ENCODE results near the gene LRRC15. TPM values are rescaled to one million over a fixed set of nuclear protein-coding genes. Genes with fewer than 3 reads are reported as not detected.

Gene LRRC15
- under 1 TPM; 0.01 to 0.45 (median 0.40) TPM for polyA plus RNA-seq

DNA sequence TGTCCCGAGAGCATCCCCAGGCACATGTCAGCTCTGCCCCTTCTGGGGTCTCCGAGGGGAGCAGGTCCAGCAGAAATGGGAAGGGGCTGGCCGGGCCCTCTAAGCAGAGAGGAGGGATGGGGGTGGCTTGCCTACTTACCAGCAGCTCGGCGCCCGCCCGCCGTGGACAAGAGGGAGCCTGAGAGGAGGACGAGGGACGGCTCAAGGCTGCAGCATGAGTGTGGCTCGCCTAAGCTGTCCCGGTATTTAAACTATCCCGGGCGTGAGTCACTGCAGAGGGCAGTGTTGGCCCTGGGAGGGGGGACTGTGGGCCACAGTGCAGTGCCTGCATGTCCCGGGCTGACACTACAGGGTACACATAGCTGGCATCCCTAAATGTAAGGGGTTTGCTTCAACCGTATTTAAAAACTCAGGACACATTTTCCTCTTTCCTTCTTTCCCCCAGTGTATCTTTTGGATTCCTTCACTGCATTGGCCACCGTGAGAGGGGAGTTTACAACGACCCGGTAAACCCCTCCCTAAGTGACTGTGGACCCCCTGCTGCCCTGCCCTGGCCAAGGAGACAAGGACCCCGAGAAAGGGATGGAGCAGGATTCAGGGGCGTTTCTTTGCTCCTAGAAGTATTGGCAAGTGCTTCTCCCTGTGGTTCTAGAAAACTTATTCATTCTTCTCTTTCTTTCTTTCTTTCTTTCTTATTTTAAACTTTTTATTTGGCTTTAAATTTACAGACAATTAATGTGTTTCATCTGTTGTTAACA lies at the start of gene LRRC15:
Gene LRRC15 (minus strand): TSS at position 222 of the 758 bp plus-strand sequence. CDS start 8,700 bp downstream, outside the sequence.
- H3K27ac ChIP-seq (ENCODE audit: low read depth, low read length), result no peak within 1 kb of the TSS
- 12 to 23% (median 15%) methylated on average over 21 of the region's 21 CpGs for WGBS, 3 donors

DNA sequence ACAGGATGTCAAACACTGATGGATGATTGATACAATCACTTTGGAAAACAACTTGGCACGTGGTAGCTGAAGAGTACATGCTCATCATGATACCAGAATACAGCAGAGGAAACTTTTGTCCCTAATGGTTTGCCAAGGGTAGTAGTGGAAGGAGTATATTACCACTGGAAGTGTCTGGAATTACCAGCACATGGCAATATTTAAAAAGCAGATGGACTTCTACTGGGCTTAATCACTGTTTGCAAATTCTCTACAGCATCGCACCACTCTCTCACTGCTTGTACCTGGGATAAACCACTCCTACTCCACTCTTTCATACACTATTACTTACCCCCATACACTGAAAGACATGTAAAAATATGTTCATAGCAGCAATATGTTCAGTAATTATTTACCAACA lies 49.1 kb upstream of the LRRC15 start:
- WGBS, 3 donors, result 89 to 95% (median 92%) methylated on average over 2 of the region's 2 CpGs

DNA sequence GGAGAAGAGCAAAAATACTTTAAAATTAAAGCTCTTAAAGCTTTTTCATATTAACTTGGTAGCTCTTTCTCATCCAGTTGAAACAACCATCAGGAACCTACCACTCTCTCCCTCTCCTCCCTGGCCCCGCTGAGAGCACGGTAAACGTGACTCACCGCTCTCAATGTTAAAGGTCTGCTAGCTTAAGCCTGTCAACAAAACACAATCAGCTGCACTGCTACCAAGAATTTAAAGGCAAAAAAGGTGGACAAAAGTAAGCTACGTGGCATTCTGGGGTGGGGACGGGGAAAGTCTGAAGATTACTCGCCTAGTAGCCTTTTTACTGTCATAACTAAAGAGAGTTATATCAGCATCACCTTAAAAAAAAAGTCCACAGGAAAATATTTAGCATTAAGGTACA lies 37.9 kb upstream of the LRRC15 start:
- no peak overlapping the region for H3K27ac ChIP-seq (ENCODE audit: low read depth, low read length)
- WGBS, 3 donors, result 87 to 93% (median 93%) methylated on average over 7 of the region's 7 CpGs

More for the DNA sequence above, 49.1 kb upstream of the LRRC15 start:
- H3K27ac ChIP-seq (ENCODE audit: low read depth, low read length), result no peak overlapping the region

DNA sequence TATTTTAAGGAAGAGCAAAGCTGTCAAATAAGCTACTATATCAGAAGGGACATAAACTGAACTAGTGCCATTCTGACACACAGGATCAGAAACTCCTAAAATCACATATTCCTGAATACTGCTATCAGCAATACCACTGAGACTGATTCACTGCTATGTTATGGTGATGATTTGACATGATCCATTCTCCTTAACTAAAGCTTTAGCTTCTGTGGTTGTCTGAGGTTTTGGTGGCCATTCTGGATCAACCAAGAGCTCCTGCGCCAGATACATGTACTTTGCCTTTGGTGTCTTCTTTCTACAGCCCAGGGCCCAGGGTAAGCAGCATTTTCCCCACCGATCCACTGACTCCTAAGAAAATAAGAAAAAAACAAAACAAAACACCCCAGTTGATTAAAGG lies 36.2 kb upstream of the LRRC15 start:
- WGBS, 3 donors, result 96 to 99% (median 97%) methylated on average over 2 of the region's 2 CpGs
- no peak overlapping the region for H3K27ac ChIP-seq (ENCODE audit: low read depth, low read length)

DNA sequence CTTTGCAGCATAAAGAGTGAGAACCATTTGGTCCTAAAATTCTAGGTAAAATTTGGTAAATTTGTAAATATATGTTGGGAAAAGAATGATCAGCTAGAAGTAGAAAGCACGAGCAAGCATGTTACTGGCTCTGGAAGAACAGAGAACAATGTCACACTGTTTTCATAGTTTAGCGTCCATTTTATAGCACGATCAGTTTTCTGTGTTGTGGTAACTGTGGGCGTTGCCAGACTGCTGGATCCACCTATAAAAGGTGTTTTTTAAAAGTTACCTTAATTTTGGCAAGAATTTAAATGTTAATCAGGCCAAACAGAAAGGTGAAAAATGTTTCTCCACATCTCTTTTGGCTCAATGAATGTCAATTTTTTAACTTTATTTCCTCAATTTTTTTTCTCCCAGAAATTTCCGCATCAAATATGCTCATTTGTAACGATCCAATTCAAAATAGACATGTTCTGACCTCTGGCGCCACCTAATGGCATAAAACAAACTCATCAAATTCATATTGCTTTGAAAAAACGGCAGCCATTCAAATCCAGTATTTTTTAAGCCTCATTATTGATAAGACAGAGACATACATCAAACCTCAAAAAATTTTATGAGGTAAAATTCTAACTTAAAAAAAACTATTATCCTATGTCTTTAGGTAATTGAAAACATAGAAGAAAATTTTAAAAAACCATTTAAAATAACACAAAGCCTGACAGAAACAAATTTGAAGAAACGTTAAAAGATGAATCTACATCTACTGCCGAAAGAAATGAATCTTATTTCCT lies 35.0 kb upstream of the LRRC15 start:
- no peak overlapping the region for H3K27ac ChIP-seq (ENCODE audit: low read depth, low read length)
- WGBS, 3 donors, result 42 to 50% (median 46%) methylated on average over 10 of the region's 10 CpGs

DNA sequence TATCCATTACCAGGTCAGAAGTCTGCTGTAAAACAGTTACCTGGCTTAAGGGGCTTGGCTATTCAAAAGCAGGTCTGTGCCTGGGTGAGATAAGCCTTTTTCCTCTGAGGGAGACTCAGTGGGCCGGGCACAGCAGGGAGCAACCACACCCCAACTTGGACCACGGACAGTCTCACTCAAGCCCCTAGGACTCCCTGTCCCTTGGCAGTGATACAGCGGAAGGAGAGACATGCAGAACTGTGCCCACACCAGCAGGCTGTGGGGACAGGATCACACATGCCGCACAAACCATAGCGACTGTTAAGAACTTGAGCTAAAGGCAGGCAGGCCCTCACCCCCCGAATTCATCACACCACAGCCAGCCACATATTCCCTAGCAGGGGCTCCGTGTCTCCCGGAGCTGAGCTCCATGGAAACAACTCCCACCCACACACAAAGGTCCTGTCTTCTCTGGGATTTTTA lies 32.4 kb upstream of the LRRC15 start:
- 78 to 82% (median 81%) methylated on average over 8 of the region's 8 CpGs for WGBS, 3 donors
- no peak overlapping the region for H3K27ac ChIP-seq (ENCODE audit: low read depth, low read length)

DNA sequence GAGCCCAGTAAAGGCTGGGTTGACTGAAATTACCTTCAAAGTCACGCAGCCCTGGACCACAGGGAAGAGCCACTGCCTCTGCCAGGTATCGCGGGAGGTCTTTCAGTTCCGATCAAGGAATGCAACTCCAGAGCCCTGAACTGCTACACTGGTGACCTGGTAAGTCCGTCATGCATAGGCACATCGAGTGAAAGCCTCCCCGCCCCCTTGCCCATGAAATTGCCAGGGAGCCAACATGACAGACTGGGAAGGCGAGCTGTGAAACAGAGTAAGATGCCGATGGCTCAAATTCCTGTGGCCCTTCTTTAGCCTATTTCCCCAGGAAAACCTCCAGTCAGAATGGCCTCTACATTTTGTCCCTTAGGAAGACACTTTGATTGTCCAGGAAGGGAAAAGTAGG lies 31.8 kb upstream of the LRRC15 start:
- no peak overlapping the region for H3K27ac ChIP-seq (ENCODE audit: low read depth, low read length)
- 81 to 92% (median 86%) methylated on average over 9 of the region's 9 CpGs for WGBS, 3 donors

DNA sequence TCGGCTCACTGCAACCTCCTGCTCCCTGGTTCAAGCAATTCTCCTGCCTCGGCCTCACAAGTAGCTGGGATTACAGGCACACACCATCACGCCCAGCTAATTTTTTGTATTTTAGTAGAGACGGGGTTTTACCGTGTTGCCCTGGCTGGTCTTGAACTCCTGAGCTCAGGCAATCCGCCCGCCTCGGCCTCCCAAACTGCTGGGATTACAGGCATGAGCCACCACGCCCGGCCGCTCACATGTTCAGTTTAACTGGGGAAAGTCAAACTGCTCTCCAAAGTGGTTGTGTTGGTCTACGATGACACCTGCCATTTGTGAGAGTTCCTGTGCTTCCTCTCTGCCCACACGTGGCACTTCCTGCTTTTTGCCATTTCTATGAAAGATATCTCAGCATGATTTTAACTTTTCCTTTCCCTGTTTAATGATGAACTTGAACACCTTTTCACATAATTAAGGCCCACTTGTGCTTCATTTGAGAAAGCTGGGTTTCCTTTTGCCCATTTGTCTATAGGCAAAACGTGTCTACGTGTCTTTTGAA lies 30.4 kb upstream of the LRRC15 start:
- 82 to 85% (median 83%) methylated on average over 15 of the region's 15 CpGs for WGBS, 3 donors
- no peak overlapping the region for H3K27ac ChIP-seq (ENCODE audit: low read depth, low read length)

DNA sequence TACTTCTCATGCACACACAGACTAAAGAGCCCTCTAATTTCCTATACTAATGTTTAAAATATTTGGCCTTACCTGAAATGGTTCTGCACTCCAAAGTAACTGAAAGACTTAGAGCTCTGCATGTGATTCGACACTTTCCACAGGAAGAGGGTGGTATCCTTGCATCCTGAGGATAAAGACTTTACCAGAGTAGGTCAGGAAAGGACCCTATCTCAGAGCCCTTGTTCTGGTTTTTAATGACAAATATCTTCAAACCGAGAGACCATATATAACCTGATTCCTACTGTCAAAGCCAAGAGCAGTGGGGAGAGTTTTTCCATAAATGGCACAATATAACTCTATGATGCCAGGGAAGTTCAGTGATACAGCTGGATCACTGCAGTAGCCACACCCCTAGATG lies 29.6 kb upstream of the LRRC15 start, which contains the start of gene GP5:
Gene GP5 (minus strand): TSS at position 101 of the 400 bp plus-strand sequence. CDS start 984 bp downstream, outside the sequence.
- 41 to 66% (median 52%) methylated on average over 2 of the region's 2 CpGs for WGBS, 3 donors
- no peak within 1 kb of the TSS for H3K27ac ChIP-seq (ENCODE audit: low read depth, low read length)

DNA sequence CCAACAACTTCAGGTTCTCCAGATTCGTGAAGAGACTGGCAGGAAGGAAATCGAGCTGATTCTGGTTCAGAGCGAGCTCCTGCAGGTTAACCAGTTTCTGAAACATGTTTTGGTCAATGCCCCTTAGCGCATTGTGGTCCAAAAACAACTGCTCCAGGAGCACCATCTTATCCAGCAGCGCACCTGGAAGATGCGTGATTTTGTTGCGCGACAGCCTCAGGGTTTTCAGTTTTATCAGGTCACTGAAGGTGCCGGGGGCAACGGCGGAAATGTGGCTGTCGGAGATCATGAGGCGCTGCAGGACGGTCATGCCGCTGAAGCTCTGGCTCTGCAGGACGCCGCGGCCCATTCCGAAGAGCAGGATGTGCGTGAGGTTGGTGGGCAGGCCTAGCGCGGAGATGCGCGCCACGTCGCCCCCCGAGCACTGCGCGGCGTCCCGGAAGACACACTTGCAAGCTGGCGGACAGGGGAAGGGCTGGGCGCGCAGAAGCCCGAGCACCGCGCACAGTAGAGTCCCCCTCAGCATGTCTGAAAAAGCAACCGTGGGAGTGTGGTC lies 28.3 kb upstream of the LRRC15 start:
- WGBS, 3 donors, result 4 to 6% (median 5%) methylated on average over 38 of the region's 38 CpGs
- no peak overlapping the region for H3K27ac ChIP-seq (ENCODE audit: low read depth, low read length)

DNA sequence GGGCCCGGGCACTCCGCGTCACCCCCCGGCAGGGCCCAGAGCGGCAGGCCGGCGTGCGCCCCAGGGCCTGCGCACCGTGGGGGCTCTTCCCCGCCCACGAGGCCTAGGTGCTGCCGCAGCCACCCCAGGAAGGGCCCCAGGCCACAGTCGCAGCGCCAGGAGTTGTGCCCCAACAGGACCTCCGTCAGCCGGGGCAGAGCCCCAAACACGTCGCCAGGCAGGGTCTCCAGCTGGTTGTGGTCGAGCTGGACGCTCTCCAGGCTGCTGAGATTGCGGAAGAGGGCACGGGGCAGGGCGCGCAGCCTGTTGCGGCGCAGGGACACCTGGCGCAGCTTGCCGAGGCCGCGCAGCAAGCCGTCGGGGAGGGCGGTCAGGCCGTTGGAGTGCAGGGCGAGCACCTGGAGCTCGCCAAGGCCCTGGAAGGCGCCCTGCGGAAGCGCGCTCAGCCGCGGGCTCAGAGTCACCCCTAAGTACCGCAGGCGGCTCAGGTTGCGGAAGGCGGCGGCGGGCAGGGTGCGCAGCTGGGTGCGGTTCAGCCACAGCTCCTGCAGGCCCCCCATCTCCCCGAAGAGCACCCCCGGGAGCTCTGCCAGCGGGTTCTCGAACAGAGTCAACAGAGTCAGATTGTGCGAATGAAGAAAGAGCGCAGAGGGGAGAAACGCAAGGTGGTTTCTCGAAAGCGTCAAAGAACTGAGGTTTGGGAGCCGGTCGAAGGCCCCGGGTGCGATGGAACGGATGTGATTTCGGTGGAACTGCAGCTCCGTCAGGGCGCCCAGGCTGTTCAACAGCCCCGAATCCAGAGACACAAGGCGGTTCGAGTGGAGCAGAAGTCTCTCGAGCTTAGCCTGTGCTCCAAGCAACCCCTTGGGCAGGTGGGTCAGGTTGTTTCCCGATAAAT lies 27.6 kb upstream of the LRRC15 start:
- 15 to 22% (median 16%) methylated on average over 65 to 73 of the region's 73 CpGs for WGBS, 3 donors
- H3K27ac ChIP-seq (ENCODE audit: low read depth, low read length), result no peak overlapping the region

DNA sequence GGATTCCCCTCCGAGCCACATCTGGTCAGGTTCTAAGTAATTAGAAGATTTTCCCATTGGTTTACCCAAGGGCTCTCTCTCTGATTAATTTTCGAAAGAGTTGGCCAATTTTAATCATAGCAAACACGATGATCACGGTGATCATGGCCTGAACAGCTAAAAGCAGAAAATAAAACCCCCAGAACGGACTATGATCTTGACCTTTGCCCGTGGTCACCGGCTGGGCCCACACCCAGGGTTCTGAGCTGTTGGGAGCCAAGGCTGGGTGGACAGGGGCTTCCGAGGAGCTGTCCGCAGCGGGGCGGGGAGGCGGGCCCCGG lies 27.0 kb upstream of the LRRC15 start:
- 20 to 31% (median 20%) methylated on average over 11 to 13 of the region's 13 CpGs for WGBS, 3 donors
- no peak overlapping the region for H3K27ac ChIP-seq (ENCODE audit: low read depth, low read length)

DNA sequence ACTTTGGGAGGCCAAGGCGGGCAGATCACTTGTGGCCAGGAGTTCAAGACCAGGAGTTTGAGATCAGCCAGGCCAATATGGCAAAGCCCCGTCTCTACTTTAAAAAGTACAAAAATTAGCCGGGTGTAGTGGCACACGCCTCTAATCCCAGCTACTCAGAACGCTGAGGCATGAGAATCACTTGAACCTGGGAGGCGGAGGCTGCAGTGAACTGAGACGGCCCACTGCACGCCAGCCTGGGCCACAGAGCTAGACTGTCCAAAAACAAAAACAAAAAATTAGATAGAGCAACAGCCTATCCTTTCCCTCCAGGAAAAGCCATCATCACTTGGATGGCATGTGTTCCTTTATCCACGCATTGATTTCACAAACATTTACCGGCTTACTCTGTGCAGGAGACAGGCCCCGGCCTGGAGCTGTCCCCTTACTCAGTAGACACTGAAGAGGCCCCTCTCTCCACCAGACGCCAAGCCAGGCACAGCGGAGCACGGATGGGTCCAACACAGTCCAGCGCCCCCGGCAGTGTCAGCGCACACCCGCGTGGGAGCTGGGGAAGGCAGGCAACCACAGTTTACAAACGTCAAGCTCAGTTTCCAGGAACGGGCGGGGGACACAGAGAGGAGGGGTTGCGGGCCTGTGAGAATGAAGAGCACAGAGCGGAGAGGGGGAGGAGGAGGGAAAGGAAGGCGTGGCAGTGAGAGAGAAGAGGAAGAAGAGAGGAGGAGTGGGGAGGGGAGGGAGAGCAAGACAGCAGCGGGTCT lies 26.4 kb upstream of the LRRC15 start:
- no peak overlapping the region for H3K27ac ChIP-seq (ENCODE audit: low read depth, low read length)
- 39 to 54% (median 42%) methylated on average over 26 of the region's 26 CpGs for WGBS, 3 donors

DNA sequence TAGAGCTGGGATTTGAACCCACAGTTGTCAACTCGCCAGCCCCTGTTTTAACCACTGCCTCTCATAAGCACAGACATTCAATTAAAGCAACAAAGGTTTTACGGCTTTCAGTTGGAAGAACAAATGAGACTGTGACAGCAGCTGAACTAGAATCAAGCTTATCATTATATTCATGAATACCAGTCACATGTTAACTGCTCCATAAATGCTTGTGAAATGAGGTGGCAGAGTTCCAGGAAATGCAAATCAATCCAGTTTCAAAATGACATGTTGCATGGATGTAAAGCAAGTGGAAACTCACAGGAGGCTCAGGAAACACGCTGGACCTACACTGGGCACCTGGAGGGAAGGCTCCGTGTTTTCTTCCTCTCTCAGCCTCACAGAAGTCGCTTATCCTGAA lies 25.7 kb upstream of the LRRC15 start:
- no peak overlapping the region for H3K27ac ChIP-seq (ENCODE audit: low read depth, low read length)
- 69 to 90% (median 82%) methylated on average over 5 of the region's 5 CpGs for WGBS, 3 donors

DNA sequence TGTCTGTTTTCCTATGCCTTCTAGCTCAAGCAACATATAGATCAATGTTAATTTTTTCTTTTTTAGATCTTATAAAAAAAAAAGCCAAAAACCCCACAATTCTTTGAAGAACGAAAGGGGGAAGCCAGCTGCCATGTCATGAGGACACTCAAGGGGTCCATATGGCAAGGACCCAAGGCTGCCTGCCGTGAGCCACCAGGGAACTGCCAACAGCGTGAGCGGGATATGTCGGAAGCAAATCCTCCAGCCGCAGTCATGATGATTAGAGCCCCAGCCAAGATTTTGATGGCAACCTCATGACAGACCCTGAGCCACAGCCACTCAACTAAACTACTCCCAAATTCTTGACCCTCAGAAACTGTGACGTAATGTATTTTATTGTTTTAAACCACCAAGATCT lies 23.0 kb upstream of the LRRC15 start:
- no peak overlapping the region for H3K27ac ChIP-seq (ENCODE audit: low read depth, low read length)
- 88 to 94% (median 91%) methylated on average over 7 of the region's 7 CpGs for WGBS, 3 donors

DNA sequence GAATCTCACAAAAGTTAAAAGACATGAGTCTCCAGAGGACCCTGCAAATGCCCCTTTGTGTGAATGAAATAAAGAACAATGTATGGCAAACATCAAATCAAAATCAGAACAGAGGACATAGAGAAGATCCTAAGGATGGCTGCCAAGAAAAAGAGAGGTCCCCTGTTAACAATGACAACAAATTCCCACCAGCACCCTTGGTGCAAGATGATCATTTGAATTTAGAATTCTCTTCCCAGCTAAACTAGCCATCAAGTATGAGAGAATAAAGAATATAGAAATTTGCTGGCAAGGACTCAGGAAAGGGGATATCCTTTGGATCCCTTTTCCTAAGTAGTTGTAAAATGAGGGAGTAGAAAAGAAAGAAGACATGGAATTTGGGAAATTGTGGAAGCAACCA lies 21.3 kb upstream of the LRRC15 start:
- H3K27ac ChIP-seq (ENCODE audit: low read depth, low read length), result no peak overlapping the region

DNA sequence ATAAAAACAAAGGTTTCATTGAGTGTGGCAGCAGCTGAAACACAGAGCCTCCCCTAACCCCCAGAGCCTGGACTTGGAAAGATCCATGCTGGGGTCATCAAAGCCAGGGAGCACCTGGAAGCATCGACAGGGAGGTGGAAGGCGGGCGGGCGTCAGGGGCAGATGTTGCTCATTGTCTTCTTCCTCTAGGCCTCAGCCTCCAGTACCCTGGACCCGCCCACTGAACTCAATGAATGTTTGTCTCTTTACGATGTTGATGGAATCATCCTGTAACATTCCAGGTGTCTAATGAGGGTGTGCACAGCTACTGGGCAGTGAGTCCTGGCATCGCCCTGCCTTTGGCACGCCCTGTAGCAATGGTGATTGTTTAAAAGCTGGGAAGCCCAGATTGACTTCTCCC lies 19.7 kb upstream of the LRRC15 start:
- H3K27ac ChIP-seq (ENCODE audit: low read depth, low read length), result no peak overlapping the region
- WGBS, 3 donors, result 90 to 95% (median 90%) methylated on average over 8 of the region's 8 CpGs

Measured in adipose tissue (tissue), 3 donors.